ENCODE data around the gene ALOX15B.

ALOX15B gene

DNA sequence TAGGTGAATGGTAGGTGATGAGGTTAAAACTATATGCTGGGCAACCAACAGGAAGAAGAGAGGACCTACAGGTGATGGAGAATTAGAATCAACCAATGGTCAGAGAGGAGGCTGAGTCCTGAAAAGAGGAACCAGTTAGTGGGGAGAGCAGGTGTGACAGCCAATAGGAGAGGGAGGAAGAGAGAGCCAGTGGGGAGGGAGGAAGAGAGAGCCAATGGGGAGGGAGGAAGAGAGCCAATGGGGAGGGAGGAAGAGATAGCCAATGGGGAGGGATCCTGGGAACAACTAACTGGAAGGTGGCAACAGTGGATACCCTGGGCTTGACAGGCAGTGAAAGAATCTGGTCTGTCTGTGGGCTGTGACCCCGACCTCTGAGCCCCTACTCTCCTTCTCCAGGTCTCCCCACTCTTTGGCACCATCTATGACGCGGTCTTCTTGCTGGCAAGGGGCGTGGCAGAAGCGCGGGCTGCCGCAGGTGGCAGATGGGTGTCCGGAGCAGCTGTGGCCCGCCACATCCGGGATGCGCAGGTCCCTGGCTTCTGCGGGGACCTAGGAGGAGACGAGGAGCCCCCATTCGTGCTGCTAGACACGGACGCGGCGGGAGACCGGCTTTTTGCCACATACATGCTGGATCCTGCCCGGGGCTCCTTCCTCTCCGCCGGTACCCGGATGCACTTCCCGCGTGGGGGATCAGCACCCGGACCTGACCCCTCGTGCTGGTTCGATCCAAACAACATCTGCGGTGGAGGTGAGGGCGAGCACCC lies 32.7 kb upstream of the ALOX15B start:
- TF ChIP-seq, protein P1, sequence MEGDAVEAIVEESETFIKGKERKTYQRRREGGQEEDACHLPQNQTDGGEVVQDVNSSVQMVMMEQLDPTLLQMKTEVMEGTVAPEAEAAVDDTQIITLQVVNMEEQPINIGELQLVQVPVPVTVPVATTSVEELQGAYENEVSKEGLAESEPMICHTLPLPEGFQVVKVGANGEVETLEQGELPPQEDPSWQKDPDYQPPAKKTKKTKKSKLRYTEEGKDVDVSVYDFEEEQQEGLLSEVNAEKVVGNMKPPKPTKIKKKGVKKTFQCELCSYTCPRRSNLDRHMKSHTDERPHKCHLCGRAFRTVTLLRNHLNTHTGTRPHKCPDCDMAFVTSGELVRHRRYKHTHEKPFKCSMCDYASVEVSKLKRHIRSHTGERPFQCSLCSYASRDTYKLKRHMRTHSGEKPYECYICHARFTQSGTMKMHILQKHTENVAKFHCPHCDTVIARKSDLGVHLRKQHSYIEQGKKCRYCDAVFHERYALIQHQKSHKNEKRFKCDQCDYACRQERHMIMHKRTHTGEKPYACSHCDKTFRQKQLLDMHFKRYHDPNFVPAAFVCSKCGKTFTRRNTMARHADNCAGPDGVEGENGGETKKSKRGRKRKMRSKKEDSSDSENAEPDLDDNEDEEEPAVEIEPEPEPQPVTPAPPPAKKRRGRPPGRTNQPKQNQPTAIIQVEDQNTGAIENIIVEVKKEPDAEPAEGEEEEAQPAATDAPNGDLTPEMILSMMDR (conservative IDR thresholded peaks at IDR 0.05; ENCODE audit: low read length) = no peak
- no peak for TF ChIP-seq EZH2phosphoT487 (IDR thresholded peaks at IDR 0.05; ENCODE audit: borderline replicate concordance)

DNA sequence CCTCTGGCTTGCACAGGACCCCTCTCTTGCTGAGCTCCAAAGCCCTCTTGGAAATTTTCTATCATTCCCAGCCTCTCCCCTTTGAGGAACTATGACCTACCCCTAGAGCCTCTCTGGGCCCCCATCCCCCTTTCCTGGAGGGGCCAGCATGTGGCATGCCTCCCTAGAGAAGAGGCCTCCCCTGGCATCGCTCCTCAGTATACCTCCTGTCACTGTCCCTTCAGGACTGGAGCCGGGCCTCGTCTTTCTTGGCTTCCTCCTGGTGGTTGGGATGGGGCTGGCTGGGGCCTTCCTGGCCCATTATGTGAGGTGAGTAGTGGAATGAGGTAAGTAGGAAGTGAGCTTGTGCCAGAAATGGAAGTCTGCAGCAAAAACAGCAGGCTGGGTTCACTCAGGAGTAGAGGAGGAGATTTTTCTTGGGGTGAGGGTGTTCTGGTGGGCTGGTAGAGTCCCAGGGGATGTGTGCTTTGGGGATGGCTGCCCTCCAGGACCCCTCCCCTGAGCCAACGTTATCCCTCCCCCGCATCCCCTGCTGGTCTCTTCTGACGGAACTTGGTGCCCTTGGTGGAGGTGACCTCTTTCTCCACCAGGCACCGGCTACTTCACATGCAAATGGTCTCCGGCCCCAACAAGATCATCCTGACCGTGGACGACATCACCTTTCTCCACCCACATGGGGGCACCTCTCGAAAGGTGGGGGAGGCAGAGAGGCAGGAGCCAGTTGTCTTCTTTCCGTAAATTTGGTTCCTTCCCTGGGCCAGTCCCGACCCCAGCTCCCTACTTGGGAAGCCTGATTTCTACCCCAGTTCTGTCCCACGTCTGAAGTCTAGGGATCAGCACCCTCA lies 31.8 kb upstream of the ALOX15B start:
- Histone ChIP-seq H3K4me2 (ENCODE audit: low read depth, low read length, poor library complexity, severe bottlenecking) (no peak overlapping the region), H3K9me3 (ENCODE audit: insufficient read depth, low read depth, low read length) (no peaks in the 10 kb centered on the region), H3F3A (ENCODE audit: low read depth) (no peaks in the 10 kb centered on the region), H3K27me3 (ENCODE audit: insufficient read depth, low read length, poor library complexity, severe bottlenecking) (no peaks in the 10 kb centered on the region), H3K9me2 (replicated peaks; ENCODE audit: low read depth, low read length) (no peaks in the 10 kb centered on the region), H3K36me3 (ENCODE audit: insufficient read depth, low read length) (no peaks in the 10 kb centered on the region), H4K20me1 (ENCODE audit: insufficient read depth, low read length, poor library complexity, severe bottlenecking) (no peaks in the 10 kb centered on the region), H2AFZ (ENCODE audit: low read length) (no peak overlapping the region), H3K79me2 (ENCODE audit: insufficient read depth, low read length) (no peaks in the 10 kb centered on the region), H3K4me1 (ENCODE audit: insufficient read depth, low read length, poor library complexity, severe bottlenecking) (no peaks in the 10 kb centered on the region), H3K9ac (ENCODE audit: low read depth, low read length, poor library complexity, severe bottlenecking) (no peak overlapping the region), H3K4me3 (ENCODE audit: low read length, poor library complexity, severe bottlenecking) (no peak overlapping the region)
- TF ChIP-seq, protein P1 (conservative IDR thresholded peaks at IDR 0.05; ENCODE audit: low read length) = no peak
- TF ChIP-seq EZH2phosphoT487 (IDR thresholded peaks at IDR 0.05; ENCODE audit: borderline replicate concordance) = no peak

More for the DNA sequence above, 32.7 kb upstream of the ALOX15B start:
- Histone ChIP-seq H3K79me2 (ENCODE audit: insufficient read depth, low read length) (no peaks in the 10 kb centered on the region), H3K4me2 (ENCODE audit: low read depth, low read length, poor library complexity, severe bottlenecking) (no peak overlapping the region), H3K9me2 (replicated peaks; ENCODE audit: low read depth, low read length) (no peaks in the 10 kb centered on the region), H3K36me3 (ENCODE audit: insufficient read depth, low read length) (no peaks in the 10 kb centered on the region), H3K27me3 (ENCODE audit: insufficient read depth, low read length, poor library complexity, severe bottlenecking) (no peaks in the 10 kb centered on the region), H3F3A (ENCODE audit: low read depth) (no peaks in the 10 kb centered on the region), H3K9me3 (ENCODE audit: insufficient read depth, low read depth, low read length) (no peaks in the 10 kb centered on the region), H4K20me1 (ENCODE audit: insufficient read depth, low read length, poor library complexity, severe bottlenecking) (no peaks in the 10 kb centered on the region), H3K9ac (ENCODE audit: low read depth, low read length, poor library complexity, severe bottlenecking) (no peak overlapping the region), H3K4me1 (ENCODE audit: insufficient read depth, low read length, poor library complexity, severe bottlenecking) (no peaks in the 10 kb centered on the region), H3K4me3 (ENCODE audit: low read length, poor library complexity, severe bottlenecking) (no peak overlapping the region), H2AFZ (ENCODE audit: low read length) (0 out of 2 replicates have a peak overlapping the region, but pooled peaks have one; percentile 32)

DNA sequence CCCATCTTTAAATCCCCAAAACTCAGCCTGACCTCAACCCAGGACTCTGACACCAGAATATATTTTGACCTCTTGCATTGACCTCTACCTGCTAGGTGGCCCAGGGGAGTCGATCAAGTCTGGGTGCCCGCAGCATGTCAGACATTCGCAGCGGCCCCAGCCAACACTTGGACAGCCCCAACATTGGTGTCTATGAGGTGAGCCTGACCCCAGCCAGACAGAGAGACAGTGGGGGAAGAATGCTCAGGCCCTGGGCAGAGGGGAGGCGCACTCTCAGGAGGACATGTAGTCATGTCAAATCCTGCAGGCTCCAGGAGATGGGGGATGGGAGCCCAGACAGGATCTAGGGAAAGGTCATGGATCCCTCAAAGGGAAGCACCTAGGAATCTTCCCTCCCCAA lies 31.0 kb upstream of the ALOX15B start:
- no peak for TF ChIP-seq EZH2phosphoT487 (IDR thresholded peaks at IDR 0.05; ENCODE audit: borderline replicate concordance)
- TF ChIP-seq, protein P1 (conservative IDR thresholded peaks at IDR 0.05; ENCODE audit: low read length) = no peak
- Histone ChIP-seq H3K4me1 (ENCODE audit: insufficient read depth, low read length, poor library complexity, severe bottlenecking) (peaks cover 5% of the 10 kb centered on the region), H2AFZ (ENCODE audit: low read length) (no peak overlapping the region), H3K36me3 (ENCODE audit: insufficient read depth, low read length) (no peaks in the 10 kb centered on the region), H3K9me2 (replicated peaks; ENCODE audit: low read depth, low read length) (no peaks in the 10 kb centered on the region), H3K9ac (ENCODE audit: low read depth, low read length, poor library complexity, severe bottlenecking) (no peak overlapping the region), H3K27me3 (ENCODE audit: insufficient read depth, low read length, poor library complexity, severe bottlenecking) (no peaks in the 10 kb centered on the region), H3F3A (ENCODE audit: low read depth) (no peaks in the 10 kb centered on the region), H3K9me3 (ENCODE audit: insufficient read depth, low read depth, low read length) (no peaks in the 10 kb centered on the region), H4K20me1 (ENCODE audit: insufficient read depth, low read length, poor library complexity, severe bottlenecking) (no peaks in the 10 kb centered on the region), H3K79me2 (ENCODE audit: insufficient read depth, low read length) (no peaks in the 10 kb centered on the region), H3K4me2 (ENCODE audit: low read depth, low read length, poor library complexity, severe bottlenecking) (no peak overlapping the region), H3K4me3 (ENCODE audit: low read length, poor library complexity, severe bottlenecking) (no peak overlapping the region)

Measured in Loucy (cell line).